Upper lobe of left lung (tissue), 4 donors: ENCODE data around the gene CLSTN1.

Experiments used
- EP300 ChIP-seq, 4 donors: sonication (generic); formaldehyde crosslinking; IDR thresholded peaks; one replicate each; pipeline ENCODE4 v1.5.1; 2017; ENCODE audit warnings: antibody characterized with exemption in 4 of 4, control low read depth in 2 of 4
- POLR2A ChIP-seq, 4 donors: fragments of 450-650 bp; IDR thresholded peaks; one replicate each; pipeline ENCODE4 v1.5.1; 2016 to 2017; ENCODE audit warnings: antibody characterized with exemption in 4 of 4, mild to moderate bottlenecking in 2 of 4
- POLR2AphosphoS5 ChIP-seq, 2 donors: sonication (generic); formaldehyde crosslinking; IDR thresholded peaks; one replicate each; pipeline ENCODE4 v1.5.1; 2017; ENCODE audit warnings: antibody characterized with exemption in 2 of 2
- TF ChIP-seq, protein P1 (sequence below), 6 experiments: fragments of 450-650 bp in 4 of 6; fragments of 200-600 bp in 2 of 6; sonication (generic) in 2 of 6; IDR thresholded peaks; one replicate each; pipeline ENCODE4 v1.5.1; 2016 to 2019; ENCODE audit warnings: antibody characterized with exemption in 6 of 6

DNA sequence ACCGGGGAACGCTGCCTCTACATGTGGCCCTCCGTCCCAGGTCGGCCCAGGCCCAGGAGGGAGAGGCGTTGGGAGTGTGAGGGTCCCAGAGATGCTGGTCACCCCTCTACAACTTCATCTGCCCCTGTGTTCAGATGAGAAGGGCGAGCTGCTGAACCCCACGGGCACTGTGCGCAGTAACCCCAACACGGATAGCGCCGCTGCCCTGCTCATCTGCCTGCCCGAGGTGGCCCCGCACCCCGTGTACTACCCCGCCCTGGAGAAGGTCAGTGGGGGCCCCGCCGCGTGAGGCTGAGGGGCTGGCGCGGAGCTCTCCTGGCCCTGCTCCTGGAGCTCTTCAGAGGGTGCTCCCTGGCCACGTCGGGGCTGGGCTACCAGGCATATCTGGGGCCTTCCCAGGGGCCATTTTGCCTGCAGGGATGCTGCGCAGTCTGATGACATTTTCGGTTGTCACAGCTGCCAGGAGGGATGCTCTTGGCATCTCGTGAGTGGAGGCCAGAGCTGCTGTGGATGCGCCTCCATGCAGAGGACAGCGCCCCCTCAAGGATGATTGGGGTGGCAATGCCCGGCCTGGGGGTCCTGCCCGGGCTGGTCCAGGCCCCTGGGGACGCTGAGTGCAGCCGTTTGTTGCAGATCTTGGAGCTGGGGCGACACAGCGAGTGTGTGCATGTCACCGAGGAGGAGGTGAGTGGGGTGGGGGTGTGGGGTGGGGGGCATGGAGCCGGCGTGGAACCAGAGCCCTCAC, 103.6 kb downstream of the CLSTN1 start:
- TF ChIP-seq POLR2A (IDR thresholded peaks at IDR 0.05) = no peak
- TF ChIP-seq, protein P1, sequence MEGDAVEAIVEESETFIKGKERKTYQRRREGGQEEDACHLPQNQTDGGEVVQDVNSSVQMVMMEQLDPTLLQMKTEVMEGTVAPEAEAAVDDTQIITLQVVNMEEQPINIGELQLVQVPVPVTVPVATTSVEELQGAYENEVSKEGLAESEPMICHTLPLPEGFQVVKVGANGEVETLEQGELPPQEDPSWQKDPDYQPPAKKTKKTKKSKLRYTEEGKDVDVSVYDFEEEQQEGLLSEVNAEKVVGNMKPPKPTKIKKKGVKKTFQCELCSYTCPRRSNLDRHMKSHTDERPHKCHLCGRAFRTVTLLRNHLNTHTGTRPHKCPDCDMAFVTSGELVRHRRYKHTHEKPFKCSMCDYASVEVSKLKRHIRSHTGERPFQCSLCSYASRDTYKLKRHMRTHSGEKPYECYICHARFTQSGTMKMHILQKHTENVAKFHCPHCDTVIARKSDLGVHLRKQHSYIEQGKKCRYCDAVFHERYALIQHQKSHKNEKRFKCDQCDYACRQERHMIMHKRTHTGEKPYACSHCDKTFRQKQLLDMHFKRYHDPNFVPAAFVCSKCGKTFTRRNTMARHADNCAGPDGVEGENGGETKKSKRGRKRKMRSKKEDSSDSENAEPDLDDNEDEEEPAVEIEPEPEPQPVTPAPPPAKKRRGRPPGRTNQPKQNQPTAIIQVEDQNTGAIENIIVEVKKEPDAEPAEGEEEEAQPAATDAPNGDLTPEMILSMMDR (IDR thresholded peaks at IDR 0.05) = no peak
- no peak for TF ChIP-seq EP300 (IDR thresholded peaks at IDR 0.05)
- TF ChIP-seq POLR2AphosphoS5 (IDR thresholded peaks at IDR 0.05) = no peak
